ENCODE measurements around the gene CDKAL1.
"Not testable (repeated sequence)": the region's sequence is repeated elsewhere in the genome, so short reads cannot be mapped to it uniquely, and the experiment has no call there.

The CDKAL1 gene

GRCh38 chr6:20589266-20589665 is 55.0 kb downstream of the CDKAL1 start:
- no peak overlapping the region for H3K4me3 ChIP-seq (ENCODE audit: low read depth, low read length)
- no peak for TF ChIP-seq CTCF (IDR thresholded peaks at IDR 0.05; ENCODE audit: borderline replicate concordance, insufficient read depth, low read depth, low read length)

- not testable (repeated sequence) for H3K4me3 ChIP-seq (ENCODE audit: low read depth, low read length)
Observed at GRCh38 chr6:20590476-20590875, 56.2 kb downstream of the CDKAL1 start.

GRCh38 chr6:20594299-20594853 is 60.1 kb downstream of the CDKAL1 start:
- H3K4me3 ChIP-seq (ENCODE audit: low read depth, low read length), result not testable (repeated sequence)

GRCh38 chr6:20599302-20600051 is 65.2 kb downstream of the CDKAL1 start:
- no peak for TF ChIP-seq CTCF (IDR thresholded peaks at IDR 0.05; ENCODE audit: borderline replicate concordance, insufficient read depth, low read depth, low read length)
- no peak overlapping the region for H3K4me3 ChIP-seq (ENCODE audit: low read depth, low read length)

- H3K4me3 ChIP-seq (ENCODE audit: low read depth, low read length), result no peak overlapping the region
- no peak for TF ChIP-seq CTCF (IDR thresholded peaks at IDR 0.05; ENCODE audit: borderline replicate concordance, insufficient read depth, low read depth, low read length)
Observed at GRCh38 chr6:20600831-20601230, 66.6 kb downstream of the CDKAL1 start.

GRCh38 chr6:20604159-20604558 is 69.9 kb downstream of the CDKAL1 start:
- H3K4me3 ChIP-seq (ENCODE audit: low read depth, low read length), result no peak overlapping the region
- TF ChIP-seq CTCF (IDR thresholded peaks at IDR 0.05; ENCODE audit: borderline replicate concordance, insufficient read depth, low read depth, low read length), result no peak

- H3K4me3 ChIP-seq (ENCODE audit: low read depth, low read length), result no peak overlapping the region
- no peak for TF ChIP-seq CTCF (IDR thresholded peaks at IDR 0.05; ENCODE audit: borderline replicate concordance, insufficient read depth, low read depth, low read length)
Observed at GRCh38 chr6:20605061-20605460, 70.8 kb downstream of the CDKAL1 start.

GRCh38 chr6:20605581-20605980 is 71.3 kb downstream of the CDKAL1 start:
- no peak overlapping the region for H3K4me3 ChIP-seq (ENCODE audit: low read depth, low read length)
- TF ChIP-seq CTCF (IDR thresholded peaks at IDR 0.05; ENCODE audit: borderline replicate concordance, insufficient read depth, low read depth, low read length), result no peak
